Measurements from ENCODE around the gene MORC2.

DNA sequence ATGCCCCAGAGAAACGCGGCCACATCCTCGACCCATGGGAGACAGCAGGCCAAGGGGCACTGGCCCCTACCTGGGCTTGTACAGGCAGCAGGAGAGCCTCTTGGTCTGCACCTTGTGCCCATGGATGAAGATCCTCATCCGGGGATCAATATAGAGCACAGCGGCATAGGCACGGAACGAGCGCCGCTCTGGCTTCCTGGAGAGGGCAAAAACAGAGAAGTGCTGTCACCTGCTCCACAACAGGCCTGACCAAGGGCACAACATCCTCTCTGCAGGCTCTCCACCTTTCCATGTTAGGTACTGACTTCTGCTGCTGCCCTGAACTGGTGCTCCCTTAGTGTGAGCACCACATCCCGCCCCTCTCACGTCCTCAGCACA, 27.2 kb downstream of the MORC2 start:
- TF ChIP-seq, protein P1, sequence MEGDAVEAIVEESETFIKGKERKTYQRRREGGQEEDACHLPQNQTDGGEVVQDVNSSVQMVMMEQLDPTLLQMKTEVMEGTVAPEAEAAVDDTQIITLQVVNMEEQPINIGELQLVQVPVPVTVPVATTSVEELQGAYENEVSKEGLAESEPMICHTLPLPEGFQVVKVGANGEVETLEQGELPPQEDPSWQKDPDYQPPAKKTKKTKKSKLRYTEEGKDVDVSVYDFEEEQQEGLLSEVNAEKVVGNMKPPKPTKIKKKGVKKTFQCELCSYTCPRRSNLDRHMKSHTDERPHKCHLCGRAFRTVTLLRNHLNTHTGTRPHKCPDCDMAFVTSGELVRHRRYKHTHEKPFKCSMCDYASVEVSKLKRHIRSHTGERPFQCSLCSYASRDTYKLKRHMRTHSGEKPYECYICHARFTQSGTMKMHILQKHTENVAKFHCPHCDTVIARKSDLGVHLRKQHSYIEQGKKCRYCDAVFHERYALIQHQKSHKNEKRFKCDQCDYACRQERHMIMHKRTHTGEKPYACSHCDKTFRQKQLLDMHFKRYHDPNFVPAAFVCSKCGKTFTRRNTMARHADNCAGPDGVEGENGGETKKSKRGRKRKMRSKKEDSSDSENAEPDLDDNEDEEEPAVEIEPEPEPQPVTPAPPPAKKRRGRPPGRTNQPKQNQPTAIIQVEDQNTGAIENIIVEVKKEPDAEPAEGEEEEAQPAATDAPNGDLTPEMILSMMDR (conservative IDR thresholded peaks at IDR 0.05; ENCODE audit: low read depth, low read length) = no peak
- TF ChIP-seq EZH2 (IDR thresholded peaks at IDR 0.05; ENCODE audit: borderline replicate concordance, low read depth, low read length, poor library complexity, severe bottlenecking) = no peak

All from A673 (cell line).